Activated CD4-positive, CD25-positive, alpha-beta regulatory T cell treated with anti-CD3 and anti-CD28 coated beads, Interleukin-2, amount 50 U/mL, for 24 hours (primary cell): ENCODE data around the gene HMGN4.
"Not testable (repeated sequence)": the region's sequence is repeated elsewhere in the genome, so short reads cannot be mapped to it uniquely, and the experiment has no call there.

ENCODE experiments used
- ATAC-seq, 2 donors: fragments of 150-1000 bp; cut with Tn5 transposase; one replicate each; pipeline ENCODE4 v1.10.0; 2021; ENCODE audit warnings: mild to moderate bottlenecking in 1 of 2, moderate library complexity in 1 of 2

Gene HMGN4

DNA sequence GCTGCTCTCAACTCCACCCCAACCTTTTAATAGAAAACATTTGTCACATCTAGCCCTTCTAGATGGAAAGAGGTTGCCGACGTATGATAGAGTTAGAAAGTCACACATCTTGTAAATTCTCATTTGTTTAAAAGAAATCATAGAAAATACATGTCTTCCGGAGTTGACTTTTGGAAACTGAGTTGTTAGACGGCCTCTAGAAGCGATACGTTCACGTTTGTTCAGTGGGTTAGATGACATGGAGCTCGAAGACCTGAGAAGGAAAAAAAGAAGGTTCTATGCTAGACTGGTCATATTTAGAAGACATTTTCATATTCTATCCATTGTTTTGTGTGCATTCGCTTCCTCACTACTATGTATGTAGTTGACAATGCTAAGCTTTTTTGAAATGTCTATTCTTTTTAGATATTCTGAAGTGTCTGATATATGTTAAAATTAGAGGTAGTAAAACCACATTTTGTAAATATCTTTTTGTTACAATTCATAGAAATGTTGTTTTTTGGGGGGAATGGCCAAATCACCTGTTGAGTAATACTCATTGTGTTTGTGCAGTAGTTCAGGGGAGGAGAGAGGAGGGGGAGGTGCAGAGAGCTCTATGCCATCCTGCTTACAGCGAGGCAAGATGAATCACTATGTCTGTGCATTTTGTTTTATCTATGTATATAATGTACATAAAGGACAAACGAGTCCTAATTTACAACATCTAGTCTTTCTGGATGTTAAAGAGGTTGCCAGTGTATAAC lies 15.5 kb upstream of the HMGN4 start:
- not testable (repeated sequence) for ATAC-seq

DNA sequence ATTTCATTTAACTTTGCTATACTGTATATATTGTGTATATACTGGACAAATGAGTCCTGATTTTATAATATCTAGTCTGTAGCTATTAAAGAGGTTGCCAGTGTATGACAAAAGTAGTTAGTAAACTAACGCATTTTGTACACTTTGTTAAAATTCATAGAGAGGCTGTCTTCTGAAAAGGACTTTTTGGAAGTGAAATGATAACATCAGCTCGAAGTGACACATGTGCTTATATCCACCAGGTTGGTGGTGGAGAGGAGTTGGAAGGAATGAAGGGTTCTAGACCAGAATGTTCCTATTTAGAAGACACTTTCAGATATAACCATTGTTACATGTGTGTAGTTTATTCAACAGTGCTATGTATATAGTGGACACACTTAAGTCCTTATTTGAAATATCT lies 13.9 kb upstream of the HMGN4 start:
- not testable (repeated sequence) for ATAC-seq

DNA sequence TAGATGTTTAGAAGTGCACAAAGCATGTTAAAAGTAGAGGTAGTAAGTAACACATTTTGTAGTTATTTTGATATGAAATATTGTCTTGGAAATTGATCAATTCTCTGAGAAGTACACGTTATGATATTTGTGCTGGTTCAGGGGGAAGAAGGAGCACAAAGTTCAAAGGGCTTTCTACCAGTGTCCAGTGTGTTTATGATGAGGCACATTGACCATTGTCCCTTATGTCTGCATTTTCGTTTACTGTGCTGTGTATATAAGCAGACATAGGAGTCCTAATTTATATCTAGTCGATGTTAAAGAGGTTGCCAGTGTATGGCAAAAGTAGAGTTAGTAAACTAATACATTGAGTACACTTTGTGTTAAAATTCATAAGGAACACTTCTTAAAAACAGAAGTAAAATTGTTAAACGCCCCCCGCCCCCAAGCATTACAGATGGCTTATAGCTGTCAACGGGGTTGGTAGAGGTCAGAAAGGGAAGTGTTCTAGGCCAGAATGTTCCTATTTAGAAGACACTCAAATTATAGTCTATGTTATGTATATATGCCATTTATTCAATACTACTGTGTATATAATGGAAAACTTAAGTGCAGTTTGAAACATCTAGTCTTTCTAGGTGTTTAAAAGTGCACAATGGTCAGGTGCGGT lies 13.3 kb upstream of the HMGN4 start:
- no peak for ATAC-seq

DNA sequence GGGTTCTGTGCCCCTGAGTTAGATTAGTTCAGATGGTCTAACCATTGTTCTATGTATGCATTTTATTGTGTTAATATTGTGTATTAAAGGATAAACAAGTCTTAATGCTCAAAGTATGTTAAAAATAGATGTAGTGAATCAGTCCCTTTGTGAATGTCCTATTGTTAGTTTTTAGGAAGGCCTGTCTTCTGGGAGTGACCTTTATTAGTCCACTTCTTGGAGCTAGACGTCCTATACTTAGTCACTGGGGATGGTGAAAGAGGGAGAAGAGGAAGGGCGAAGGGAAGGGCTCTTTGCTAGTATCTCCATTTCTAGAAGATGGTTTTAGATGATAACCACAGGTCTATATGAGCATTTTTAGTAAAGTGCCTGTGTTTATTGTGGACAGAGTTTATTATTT lies 12.3 kb upstream of the HMGN4 start:
- ATAC-seq: no peak

DNA sequence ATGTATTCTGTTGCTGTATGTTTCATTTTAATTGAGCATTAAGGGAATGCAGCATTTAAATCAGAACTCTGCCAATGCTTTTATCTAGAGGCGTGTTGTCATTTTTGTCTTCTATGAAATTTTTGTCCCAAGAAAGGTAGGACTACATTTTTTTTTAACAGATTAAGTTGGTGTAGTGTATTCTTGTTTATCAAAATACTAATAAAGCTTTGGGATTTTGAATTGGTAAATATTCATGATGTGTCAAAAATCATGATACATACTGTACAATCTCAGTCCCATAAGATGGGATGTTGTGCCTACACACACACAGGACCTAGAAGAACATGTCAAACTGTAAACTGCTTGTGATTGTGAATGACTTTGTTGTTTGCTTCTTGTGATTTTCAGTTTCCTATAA lies 11.2 kb upstream of the HMGN4 start:
- no peak for ATAC-seq

DNA sequence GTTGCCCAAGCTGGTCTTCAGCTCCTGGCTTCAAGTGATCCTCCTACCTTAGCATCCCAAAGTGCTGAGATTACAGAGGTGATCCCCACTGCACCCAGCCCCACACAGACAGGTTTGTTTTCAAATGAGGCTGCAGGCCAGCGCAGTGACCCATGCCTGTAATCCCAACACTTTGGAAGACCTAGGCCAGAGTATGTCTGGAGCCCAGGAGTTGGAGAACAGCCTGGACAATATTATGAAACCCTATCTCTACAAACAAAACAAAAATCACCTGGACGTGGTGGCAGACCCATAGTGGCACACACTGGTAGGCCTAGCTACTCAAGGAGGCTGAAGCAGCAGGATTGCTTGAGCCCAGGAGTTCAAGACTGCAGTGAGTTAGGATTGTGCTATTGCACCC lies 8.0 kb upstream of the HMGN4 start:
- ATAC-seq: no peak

DNA sequence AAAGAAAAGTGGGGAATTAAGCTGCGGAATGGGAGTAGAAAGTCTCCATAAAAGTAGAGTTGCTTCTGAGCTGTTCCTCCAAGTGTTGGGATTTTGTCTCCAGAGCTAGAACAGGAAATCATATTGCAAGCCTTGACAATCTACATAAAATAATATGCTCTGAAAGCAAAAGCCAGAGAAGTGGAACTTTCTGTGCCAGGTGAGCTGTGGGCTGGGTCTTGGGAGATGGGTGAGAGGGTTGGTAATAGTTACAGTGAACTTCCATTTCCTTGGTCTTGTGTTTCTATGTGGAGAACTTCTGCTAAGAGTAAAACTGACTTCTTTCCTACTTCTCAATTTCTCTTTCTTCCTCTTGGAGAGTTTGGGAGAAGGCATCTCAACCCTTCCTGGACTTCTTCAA lies 6.3 kb upstream of the HMGN4 start:
- no peak for ATAC-seq

DNA sequence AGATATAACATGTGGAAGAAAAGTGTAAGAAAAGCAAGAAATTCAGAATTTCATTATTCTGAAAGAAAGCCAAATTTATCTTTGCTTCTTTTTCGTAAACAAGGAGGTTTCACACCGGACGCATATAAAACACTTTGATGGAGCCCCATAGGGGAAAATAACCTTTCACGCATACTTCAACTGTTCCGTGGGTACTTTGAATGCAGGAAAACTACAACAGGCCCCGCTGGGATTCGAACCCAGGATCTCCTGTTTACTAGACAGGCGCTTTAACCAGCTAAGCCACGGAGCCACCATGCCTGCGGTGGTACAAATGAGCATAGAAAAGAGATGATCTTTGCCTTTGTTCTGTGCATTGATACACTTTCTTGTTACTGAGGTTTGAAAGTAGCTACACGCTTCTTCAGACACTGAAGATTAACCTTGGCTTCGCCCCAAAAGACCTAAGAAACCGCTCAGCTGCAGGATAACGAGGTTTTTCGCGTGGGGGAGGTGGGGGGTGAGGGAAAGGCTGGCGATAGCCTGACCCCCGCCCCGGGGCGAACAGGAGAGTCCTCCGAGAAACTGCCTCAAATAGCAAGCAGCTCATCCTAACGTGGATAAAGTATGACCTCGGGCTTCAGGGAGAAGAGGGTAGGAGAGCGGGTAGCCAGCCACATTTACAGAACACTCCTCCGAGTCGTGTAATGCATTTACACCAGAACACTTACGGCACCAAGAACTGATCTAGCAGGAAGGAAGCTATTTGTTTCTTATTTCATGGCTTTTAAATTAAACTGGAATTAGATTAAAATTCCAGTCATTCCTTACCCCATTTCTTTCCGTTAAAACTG lies 5.3 kb upstream of the HMGN4 start:
- peak; percentile 39 to 45 for ATAC-seq

DNA sequence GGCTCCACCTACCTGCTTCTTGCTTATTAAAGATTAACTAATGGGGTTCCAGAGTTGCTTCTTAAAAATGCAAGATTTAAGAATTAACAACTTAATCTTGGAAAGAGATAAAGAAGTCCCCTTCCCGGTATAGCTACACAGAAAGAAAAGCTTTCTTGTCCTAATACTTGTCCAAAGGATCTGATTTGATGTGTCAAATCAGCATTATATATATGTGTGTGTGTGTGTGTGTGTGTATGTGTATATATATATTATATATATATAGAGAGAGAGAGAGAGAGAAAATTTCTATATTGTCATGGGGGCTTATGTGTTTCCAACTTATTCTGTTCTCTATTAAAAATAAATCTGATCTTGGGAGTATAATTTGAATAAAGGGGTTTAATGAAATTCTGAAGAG lies 4.6 kb upstream of the HMGN4 start:
- no peak for ATAC-seq

DNA sequence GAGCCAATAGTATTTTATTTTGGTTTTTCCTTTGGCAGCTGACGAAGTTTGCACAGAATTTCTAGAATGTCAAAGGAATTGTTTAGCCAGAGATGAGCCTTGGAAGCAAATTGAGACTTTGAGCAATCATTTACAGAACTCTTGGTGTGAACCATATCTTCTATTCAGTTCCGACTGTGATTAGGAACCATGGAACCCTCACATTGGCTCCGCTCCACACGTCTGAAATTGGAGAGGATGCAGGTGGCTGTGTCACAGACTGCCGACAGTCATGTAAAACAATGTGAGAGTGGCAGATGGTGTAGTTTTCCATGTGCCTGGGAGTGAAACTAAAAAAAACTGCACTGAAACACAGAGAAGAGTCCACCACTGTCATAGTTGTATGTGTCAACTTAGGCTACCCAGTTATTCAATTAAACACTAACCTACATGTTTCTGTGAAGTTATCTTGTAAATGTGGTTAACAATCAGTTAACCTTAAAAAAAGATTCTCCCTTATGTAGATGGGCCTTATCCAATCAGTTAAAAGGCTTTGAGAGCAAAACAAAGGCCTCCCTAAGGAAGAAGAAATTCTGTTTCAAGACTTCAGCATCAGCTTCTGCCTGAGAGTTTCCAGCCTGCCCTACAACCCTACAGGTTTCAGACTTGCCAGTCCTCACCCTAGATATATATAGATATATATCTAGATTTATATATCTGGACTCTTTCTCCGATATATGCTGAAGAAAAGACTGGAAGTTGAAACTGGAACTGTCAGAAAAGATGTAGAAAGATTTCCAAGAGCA lies 3.3 kb upstream of the HMGN4 start:
- ATAC-seq: no peak

DNA sequence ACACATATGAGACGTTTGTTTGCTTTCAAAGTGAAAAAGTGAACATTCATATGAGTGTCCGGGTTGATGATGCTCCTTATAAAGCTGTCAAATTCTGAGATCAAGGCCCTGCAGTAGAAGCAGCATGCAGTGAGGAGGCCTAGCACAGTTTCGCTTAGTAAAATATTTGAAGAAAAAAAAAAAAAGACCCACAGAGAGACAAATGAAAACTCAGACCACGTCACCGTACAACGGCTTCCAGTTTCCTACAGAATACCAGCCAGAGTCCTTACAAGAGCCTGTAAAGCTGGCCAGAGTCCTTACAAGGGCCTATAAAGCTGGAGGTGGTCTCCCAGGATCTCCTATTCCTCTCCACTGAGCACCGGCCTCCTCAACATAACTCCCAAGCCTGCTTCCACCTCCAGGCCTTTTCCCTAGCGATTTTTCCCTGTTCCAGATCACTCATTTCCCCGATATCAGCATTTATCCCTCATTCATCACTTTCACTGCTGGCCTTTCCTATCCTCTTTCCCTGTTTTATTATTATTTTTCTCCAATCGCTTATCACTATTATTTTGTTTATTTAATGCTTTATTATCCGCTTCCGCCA lies 1.5 kb upstream of the HMGN4 start:
- peak; percentile 2 to 7 for ATAC-seq

DNA sequence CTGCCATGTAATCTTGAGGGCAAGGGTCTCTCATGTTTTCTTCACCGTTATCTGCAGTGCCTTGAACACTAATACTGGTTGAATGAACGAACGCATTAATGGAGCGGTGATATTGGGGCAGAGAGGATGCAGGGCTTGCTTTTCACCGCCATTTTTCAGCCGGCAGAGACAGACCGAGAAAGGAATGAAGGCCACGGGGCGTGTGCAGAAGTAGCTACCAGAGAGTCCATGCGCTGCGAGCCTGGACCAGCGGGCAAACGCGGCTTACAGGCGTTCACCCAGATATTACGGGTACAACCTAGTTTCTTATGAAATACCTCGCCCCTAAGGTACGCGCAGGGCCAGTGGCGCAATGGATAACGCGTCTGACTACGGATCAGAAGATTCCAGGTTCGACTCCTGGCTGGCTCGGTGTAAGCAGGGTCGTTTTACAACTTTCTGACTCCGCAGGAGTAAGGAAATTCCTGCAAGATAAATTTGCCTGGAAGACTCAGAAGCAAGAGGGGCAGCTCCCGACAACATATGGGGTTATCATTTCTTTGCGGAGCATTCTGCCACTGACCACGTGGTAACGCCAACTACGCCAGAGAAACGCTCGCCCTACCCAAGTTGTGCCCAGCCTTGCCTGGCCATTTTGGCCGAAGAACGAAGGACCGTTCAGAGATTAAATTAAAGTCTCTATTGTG lies 863 bp upstream of the HMGN4 start:
- peak; percentile 66 to 70 for ATAC-seq

DNA sequence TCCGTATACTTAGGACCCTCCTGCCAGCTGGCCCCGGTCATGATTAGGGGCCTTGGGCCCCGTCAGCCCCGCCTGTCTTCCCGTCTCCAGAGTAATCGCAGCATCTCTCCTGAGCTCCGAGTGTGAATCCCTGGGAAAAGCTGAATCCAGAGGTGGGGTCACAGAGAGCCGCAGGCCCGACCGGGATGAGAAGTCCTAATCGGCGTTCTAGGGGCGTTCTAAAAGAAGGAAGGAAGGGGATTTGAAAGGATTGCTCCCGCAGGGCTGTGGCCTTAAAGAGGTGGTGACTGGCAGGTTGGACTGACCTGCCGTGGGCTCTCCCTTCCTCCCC lies 371 bp downstream of the HMGN4 start:
- ATAC-seq: no peak

DNA sequence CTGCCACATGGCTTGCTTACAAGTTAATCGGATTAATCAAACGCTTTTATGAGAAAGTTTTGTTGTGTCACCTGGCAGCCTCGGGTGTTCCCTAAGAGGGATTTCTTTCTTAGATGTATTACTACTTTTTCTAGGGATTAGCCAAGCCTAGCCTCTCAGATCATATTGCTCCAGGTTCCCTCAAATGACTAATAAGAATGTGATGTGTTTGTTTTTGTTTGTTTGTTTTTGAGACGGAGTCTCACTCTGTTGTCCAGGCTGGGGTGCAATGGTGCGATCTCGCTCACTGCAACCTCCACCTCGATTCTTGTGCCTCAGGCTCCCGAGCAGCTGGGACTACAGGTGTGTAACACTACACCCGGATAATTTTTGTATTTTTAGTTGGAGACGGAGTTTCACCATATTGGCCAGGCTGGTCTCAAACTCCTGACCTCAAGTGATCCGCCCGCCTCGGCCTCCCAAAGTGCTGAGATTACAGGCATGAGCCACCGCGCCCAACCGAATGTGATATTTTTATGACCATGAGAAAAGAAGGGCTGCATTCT lies 977 bp downstream of the HMGN4 start:
- no peak for ATAC-seq

DNA sequence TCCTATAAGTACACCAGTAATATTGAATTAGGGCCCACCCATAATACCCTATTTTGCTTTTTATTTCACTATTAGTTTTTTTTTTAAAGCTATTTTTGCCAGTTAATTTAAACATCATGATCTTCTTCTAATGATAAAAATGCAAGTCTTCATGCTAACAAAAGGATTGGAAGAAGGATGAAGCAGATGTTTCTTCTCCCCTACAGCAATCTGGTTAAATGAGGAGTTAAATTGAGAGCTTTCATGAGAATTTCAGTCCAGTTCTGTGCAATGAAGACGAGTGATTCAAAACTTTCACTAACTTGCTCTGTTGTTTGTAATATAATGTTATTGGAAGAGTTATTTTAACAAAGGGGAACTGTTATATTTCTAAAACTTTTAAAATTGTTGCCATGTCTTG lies 3.4 kb downstream of the HMGN4 start:
- ATAC-seq: no peak

DNA sequence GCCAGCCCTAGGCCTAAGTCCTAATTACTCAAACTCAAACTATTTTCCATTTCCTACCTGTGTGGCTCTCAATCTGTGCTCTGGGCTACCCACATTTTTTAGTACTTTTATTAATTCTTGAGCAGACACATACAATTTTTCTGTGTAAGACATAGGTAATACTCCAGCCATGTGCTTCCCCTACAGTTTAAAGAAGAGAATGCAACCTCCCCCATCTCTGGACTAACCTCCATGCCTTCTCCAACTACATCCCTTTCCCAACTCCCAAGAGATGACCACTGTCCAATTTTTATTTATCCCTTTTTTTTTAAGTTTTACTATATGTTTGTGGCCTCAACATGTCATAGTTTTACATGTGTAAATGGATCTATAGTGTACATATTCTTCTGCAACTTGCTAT lies 5.8 kb downstream of the HMGN4 start:
- peak in 1 of 2 donors; percentile 59 for ATAC-seq

DNA sequence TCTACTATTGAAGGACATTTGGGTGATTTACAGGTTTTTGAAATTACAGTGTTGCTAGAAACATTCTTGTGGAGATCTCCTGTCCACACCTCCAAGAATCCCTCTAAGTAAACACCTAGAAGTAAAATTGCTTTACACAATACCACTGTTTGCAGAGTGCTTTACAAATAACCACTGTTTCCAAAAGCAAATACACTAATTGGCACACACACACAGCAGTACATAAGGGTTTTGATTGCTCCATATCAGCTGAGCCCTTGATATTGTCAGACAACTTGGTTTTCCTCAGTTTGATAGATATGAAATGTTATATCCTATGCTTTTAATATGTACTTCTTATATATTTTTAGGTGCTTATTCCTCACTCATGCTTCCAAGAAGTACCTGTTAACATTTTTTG lies 6.3 kb downstream of the HMGN4 start:
- ATAC-seq: no peak

DNA sequence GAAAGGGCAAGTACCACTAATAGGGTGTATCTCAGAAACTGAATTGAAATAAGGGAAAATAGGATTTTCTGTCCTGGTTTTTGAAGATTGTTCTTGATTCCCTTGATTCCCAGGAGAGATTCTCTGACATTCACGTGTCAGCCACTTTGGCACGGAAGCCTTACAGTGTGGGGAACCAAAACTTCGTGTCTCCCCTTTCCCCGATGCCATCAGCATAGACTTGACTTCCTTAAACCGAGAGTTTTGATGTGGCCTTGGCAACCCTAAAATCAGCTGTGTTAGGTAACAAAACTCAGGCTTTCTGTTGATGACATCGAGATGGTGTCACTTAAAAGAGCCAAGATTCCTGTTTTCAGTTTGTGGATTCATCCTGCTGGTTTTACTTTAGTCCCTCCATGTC lies 7.5 kb downstream of the HMGN4 start:
- ATAC-seq: no peak

DNA sequence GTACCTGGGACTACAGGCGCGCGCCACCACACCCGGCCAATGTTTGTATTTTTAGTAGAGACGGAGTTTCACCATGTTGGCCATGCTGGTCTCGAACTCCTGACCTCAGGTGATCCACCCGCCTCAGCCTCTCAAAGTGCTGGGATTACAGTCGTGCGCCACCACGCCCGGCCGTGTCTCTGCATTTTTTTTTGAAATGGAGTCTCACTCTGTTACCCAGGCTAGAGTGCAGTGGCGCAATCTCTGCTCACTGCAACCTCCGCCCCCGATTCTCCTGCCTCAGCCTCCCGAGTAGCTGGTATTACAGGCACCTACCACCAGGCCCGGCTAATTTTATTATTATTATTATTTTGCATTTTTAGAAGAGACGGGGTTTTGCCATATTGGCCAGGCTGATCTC lies 9.2 kb downstream of the HMGN4 start:
- not testable (repeated sequence) for ATAC-seq

DNA sequence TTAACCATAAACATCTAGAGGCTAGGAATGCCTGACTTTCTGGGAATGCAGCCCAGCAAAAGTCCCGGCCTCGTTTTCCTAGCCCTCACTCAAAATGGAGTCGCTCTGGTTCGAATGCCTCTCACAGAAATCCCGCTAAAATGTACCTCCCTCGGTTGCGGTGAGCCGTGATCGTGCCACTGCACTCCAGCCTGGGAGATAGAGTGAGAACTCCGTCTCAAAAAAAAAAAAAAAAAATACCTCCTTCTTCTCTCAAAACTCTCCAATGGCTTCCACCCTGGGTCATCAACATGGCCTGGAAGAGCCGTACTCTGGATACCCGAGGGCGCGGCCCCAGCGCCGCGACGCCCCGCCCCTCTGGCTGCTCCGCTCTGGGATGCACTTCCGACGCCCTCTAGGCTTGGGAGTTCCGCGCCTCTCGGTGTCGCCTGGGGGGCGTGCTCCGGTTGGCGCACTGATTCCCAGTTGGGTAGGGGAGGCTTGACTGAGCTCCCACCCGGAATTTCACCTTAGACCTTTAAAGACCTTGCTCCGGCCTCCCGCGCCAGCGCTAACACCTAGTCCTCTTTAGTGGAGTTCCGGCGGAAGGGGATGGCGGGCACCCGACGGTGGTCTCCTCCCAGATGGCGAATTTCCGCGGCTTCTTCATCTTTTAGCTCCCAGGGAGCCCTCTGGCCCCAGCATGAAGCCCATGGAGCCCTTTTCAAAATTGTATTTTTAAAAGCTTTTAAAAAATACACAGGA lies 12.3 kb downstream of the HMGN4 start:
- peak; percentile 22 to 39 for ATAC-seq

DNA sequence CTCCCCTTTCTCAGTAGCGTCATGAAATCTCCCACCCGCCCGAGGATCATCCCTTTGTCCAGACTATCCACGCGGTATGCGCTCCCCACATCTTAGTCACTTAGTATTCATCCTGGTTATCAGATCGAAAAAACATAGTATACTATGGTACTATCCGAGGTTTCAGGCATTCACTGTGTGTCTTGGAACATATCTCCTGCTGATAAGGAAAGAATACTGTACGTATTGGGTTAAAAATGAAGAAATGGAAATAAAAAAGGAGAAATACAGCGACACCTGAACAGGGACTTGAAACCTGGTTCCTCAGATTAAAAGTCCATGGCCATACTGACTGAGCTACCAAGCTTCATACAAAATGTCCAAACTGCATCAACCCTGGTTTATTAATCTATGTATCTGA lies 14.0 kb downstream of the HMGN4 start:
- ATAC-seq: no peak
